ENCODE data around the gene TIMM10B.

TIMM10B gene

GRCh38 chr11:6459099-6459450 is 22.2 kb upstream of the TIMM10B start:
- WGBS, result 91% methylated on average over 1 of the region's 1 CpG

DNA sequence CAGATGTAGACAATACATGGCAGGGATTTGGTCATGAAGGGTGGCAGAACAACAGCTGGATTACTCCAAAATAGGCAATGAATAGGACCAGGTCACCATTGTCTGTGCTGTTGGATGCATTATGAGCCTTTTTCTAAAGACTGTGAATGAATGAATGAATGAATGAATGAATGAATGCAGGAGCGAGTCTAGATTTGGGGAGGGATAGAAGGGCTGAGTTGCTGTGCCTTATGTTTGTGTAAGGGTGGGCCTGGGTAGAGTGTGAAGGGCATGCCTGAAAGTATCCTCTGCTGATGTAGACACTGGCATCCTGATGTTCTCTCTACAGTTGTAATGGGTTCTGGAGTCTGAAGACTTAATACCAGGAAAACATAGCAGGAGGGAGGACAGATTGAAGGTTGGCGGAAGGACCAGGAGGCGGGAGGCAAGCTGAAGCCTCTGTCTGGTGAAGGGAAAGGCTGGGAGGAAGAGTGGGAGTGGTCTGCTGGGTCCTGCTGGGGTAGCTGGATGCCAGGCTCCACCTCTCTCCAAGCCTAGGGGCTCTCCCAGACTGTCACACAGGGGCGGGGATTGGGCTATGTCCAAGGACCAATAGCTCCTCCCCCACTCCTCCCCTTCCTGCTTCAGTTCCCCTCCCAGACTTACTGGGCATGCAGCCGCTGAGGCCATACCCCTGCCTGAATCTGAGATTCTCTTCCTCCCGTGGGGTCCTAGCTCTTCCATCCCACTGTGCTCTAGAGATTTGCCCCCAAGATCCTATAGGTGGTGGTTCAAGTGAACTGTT is 12.4 kb upstream of the TIMM10B start:
- Histone ChIP-seq H2AK5ac (ENCODE audit: low read length, severe bottlenecking) (no peak overlapping the region), H2BK15ac (ENCODE audit: low read depth, poor library complexity, severe bottlenecking) (no peak overlapping the region), H3K9ac (ENCODE audit: low read length) (no peak overlapping the region), H2AFZ (ENCODE audit: low read depth, low read length) (no peak overlapping the region), H3K36me3 (ENCODE audit: control insufficient read depth in 1 of 2, insufficient read depth in 2 of 2, low read depth in 1 of 2, low read length in 2 of 2) (peaks cover 11 to 39% of the 10 kb centered on the region in 2 experiments), H3K23ac (ENCODE audit: low read length in 2 of 2) (no peak overlapping the region), H3K18ac (ENCODE audit: low read depth in 1 of 2, low read length in 2 of 2) (peak overlapping the region in 1 of 2 experiments; percentile 37), H3K9me3 (ENCODE audit: control insufficient read depth, low read length) (no peaks in the 10 kb centered on the region), H2BK120ac (ENCODE audit: low read depth, low read length) (no peak overlapping the region), H3K4me3 (ENCODE audit: insufficient read depth in 1 of 2, low read depth in 1 of 2, low read length in 2 of 2) (no peak overlapping the region), H2BK12ac (ENCODE audit: low read length in 2 of 2) (no peak overlapping the region), H3K4me2 (ENCODE audit: low read length, poor library complexity, severe bottlenecking) (no peak overlapping the region), H4K91ac (ENCODE audit: low read length) (no peak overlapping the region), H4K8ac (ENCODE audit: low read length) (peak overlapping the region; percentile 4), H3K14ac (ENCODE audit: low read length in 2 of 2) (no peak overlapping the region), H3K27ac (ENCODE audit: low read length, poor library complexity, severe bottlenecking) (peak overlapping the region; percentile 13), H3K4ac (ENCODE audit: low read depth in 1 of 2, low read length in 2 of 2) (no peak overlapping the region), H3K4me1 (ENCODE audit: control insufficient read depth, insufficient read depth, low read depth, low read length) (peaks cover 8% of the 10 kb centered on the region), H3K27me3 (ENCODE audit: control insufficient read depth in 1 of 2, insufficient read depth in 1 of 2, low read length in 2 of 2) (no peaks in the 10 kb centered on the region), H3K79me1 (replicated peaks; ENCODE audit: low read length, poor library complexity, severe bottlenecking) (peaks cover 30% of the 10 kb centered on the region), H2BK5ac (ENCODE audit: low read depth, low read length, poor library complexity, severe bottlenecking) (no peak overlapping the region)
- WGBS, result 26% methylated on average over 6 of the region's 6 CpGs
- DNase-seq, result peak; percentile 96

More at GRCh38 chr11:6459099-6459450, 22.2 kb upstream of the TIMM10B start:
- Histone ChIP-seq H3K14ac (ENCODE audit: low read length in 2 of 2) (no peak overlapping the region), H2BK15ac (ENCODE audit: low read depth, poor library complexity, severe bottlenecking) (no peak overlapping the region), H3K36me3 (ENCODE audit: control insufficient read depth in 1 of 2, insufficient read depth in 2 of 2, low read depth in 1 of 2, low read length in 2 of 2) (peaks cover 51 to 92% of the 10 kb centered on the region in 2 experiments), H3K27me3 (ENCODE audit: control insufficient read depth in 1 of 2, insufficient read depth in 1 of 2, low read length in 2 of 2) (no peaks in the 10 kb centered on the region), H3K23ac (ENCODE audit: low read length in 2 of 2) (no peak overlapping the region), H3K27ac (ENCODE audit: low read length, poor library complexity, severe bottlenecking) (no peak overlapping the region), H3K4me2 (ENCODE audit: low read length, poor library complexity, severe bottlenecking) (no peak overlapping the region), H3K9me3 (ENCODE audit: control insufficient read depth, low read length) (no peaks in the 10 kb centered on the region), H3K9ac (ENCODE audit: low read length) (no peak overlapping the region), H3K4me1 (ENCODE audit: control insufficient read depth, insufficient read depth, low read depth, low read length) (no peaks in the 10 kb centered on the region), H2AK5ac (ENCODE audit: low read length, severe bottlenecking) (no peak overlapping the region), H2BK5ac (ENCODE audit: low read depth, low read length, poor library complexity, severe bottlenecking) (no peak overlapping the region), H3K79me1 (replicated peaks; ENCODE audit: low read length, poor library complexity, severe bottlenecking) (peaks cover 3% of the 10 kb centered on the region), H3K18ac (ENCODE audit: low read depth in 1 of 2, low read length in 2 of 2) (no peak overlapping the region), H2AFZ (ENCODE audit: low read depth, low read length) (no peak overlapping the region), H3K4ac (ENCODE audit: low read depth in 1 of 2, low read length in 2 of 2) (no peak overlapping the region), H4K8ac (ENCODE audit: low read length) (no peak overlapping the region), H2BK120ac (ENCODE audit: low read depth, low read length) (no peak overlapping the region), H2BK12ac (ENCODE audit: low read length in 2 of 2) (no peak overlapping the region), H4K91ac (ENCODE audit: low read length) (no peak overlapping the region), H3K4me3 (ENCODE audit: insufficient read depth in 1 of 2, low read depth in 1 of 2, low read length in 2 of 2) (no peak overlapping the region)
- DNase-seq, result no peak

DNA sequence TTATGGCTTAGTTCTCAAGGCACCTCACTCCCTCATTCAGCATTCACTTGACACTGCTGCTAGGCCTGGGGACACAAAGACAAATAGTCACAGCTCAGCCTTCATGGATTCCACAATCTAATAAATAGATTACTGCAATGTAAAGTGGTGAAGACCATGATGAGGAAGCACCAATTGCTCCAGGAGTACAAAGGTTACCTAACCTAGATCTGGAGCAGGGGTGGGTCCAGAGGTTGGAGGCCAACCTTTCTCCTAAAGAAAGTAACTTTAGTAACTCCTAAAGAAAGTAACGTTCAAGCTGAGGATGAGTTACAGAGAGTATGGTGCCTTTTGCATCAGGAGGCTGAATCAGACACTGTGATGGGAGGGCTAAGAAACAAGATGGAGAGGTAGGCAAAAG is 11.7 kb upstream of the TIMM10B start:
- DNase-seq, result no peak
- Histone ChIP-seq H3K18ac (ENCODE audit: low read depth in 1 of 2, low read length in 2 of 2) (no peak overlapping the region), H2BK5ac (ENCODE audit: low read depth, low read length, poor library complexity, severe bottlenecking) (no peak overlapping the region), H3K27ac (ENCODE audit: low read length, poor library complexity, severe bottlenecking) (no peak overlapping the region), H3K4me1 (ENCODE audit: control insufficient read depth, insufficient read depth, low read depth, low read length) (peaks cover 9% of the 10 kb centered on the region), H3K9me3 (ENCODE audit: control insufficient read depth, low read length) (no peaks in the 10 kb centered on the region), H3K79me1 (replicated peaks; ENCODE audit: low read length, poor library complexity, severe bottlenecking) (peaks cover 30% of the 10 kb centered on the region), H2BK15ac (ENCODE audit: low read depth, poor library complexity, severe bottlenecking) (no peak overlapping the region), H2AFZ (ENCODE audit: low read depth, low read length) (no peak overlapping the region), H4K8ac (ENCODE audit: low read length) (peak overlapping the region; percentile 4), H3K4me2 (ENCODE audit: low read length, poor library complexity, severe bottlenecking) (no peak overlapping the region), H3K23ac (ENCODE audit: low read length in 2 of 2) (no peak overlapping the region), H3K4ac (ENCODE audit: low read depth in 1 of 2, low read length in 2 of 2) (no peak overlapping the region), H3K27me3 (ENCODE audit: control insufficient read depth in 1 of 2, insufficient read depth in 1 of 2, low read length in 2 of 2) (no peaks in the 10 kb centered on the region), H2BK120ac (ENCODE audit: low read depth, low read length) (no peak overlapping the region), H2BK12ac (ENCODE audit: low read length in 2 of 2) (no peak overlapping the region), H3K9ac (ENCODE audit: low read length) (no peak overlapping the region), H4K91ac (ENCODE audit: low read length) (no peak overlapping the region), H3K14ac (ENCODE audit: low read length in 2 of 2) (no peak overlapping the region), H2AK5ac (ENCODE audit: low read length, severe bottlenecking) (no peak overlapping the region), H3K4me3 (ENCODE audit: insufficient read depth in 1 of 2, low read depth in 1 of 2, low read length in 2 of 2) (no peak overlapping the region), H3K36me3 (ENCODE audit: control insufficient read depth in 1 of 2, insufficient read depth in 2 of 2, low read depth in 1 of 2, low read length in 2 of 2) (peaks cover 9 to 32% of the 10 kb centered on the region in 2 experiments)
- 97% methylated on average over 1 of the region's 1 CpG for WGBS

DNA sequence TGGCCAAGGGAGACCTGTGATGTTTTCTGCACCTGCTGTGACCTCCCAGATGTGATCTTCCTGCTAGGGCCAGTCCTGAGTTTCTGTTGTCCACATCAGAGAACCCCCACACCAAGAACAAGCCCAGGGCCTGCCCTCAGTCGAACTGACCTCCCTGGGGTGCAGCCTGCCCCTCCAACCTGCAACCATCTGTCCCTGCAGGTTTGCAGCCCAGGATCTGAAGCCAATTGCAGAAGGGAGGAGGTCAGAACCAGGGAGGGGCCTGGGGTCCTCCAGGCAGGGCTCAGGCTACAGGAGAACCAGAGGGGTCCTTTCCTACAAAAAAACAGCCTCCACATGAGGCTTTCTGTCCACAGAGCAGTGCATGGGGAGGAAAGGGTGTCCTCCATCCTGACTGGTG is 8.4 kb upstream of the TIMM10B start:
- Histone ChIP-seq H3K4me2 (ENCODE audit: low read length, poor library complexity, severe bottlenecking) (peak overlapping the region; percentile 35), H3K9ac (ENCODE audit: low read length) (peak overlapping the region; percentile 65), H4K8ac (ENCODE audit: low read length) (no peak overlapping the region), H3K4ac (ENCODE audit: low read depth in 1 of 2, low read length in 2 of 2) (no peak overlapping the region), H2AK5ac (ENCODE audit: low read length, severe bottlenecking) (no peak overlapping the region), H2BK5ac (ENCODE audit: low read depth, low read length, poor library complexity, severe bottlenecking) (no peak overlapping the region), H2BK120ac (ENCODE audit: low read depth, low read length) (no peak overlapping the region), H3K9me3 (ENCODE audit: control insufficient read depth, low read length) (no peaks in the 10 kb centered on the region), H3K18ac (ENCODE audit: low read depth in 1 of 2, low read length in 2 of 2) (no peak overlapping the region), H4K91ac (ENCODE audit: low read length) (no peak overlapping the region), H3K23ac (ENCODE audit: low read length in 2 of 2) (no peak overlapping the region), H2BK12ac (ENCODE audit: low read length in 2 of 2) (no peak overlapping the region), H3K14ac (ENCODE audit: low read length in 2 of 2) (no peak overlapping the region), H3K4me1 (ENCODE audit: control insufficient read depth, insufficient read depth, low read depth, low read length) (peaks cover 11% of the 10 kb centered on the region), H2BK15ac (ENCODE audit: low read depth, poor library complexity, severe bottlenecking) (no peak overlapping the region), H3K4me3 (ENCODE audit: insufficient read depth in 1 of 2, low read depth in 1 of 2, low read length in 2 of 2) (peak overlapping the region in 1 of 2 experiments; percentile 89), H3K79me1 (replicated peaks; ENCODE audit: low read length, poor library complexity, severe bottlenecking) (peaks cover 26% of the 10 kb centered on the region), H3K27me3 (ENCODE audit: control insufficient read depth in 1 of 2, insufficient read depth in 1 of 2, low read length in 2 of 2) (no peaks in the 10 kb centered on the region), H3K36me3 (ENCODE audit: control insufficient read depth in 1 of 2, insufficient read depth in 2 of 2, low read depth in 1 of 2, low read length in 2 of 2) (peaks cover 22 to 31% of the 10 kb centered on the region in 2 experiments), H2AFZ (ENCODE audit: low read depth, low read length) (no peak overlapping the region), H3K27ac (ENCODE audit: low read length, poor library complexity, severe bottlenecking) (no peak overlapping the region)
- no peak for DNase-seq
- 27% methylated on average over 1 of the region's 1 CpG for WGBS
